HG03135 (cell line): ENCODE measurements around the gene MYH7B.

ENCODE experiments used
- ATAC-seq: cut with Tn5 transposase; IDR thresholded peaks from one replicate; pipeline ENCODE4 v1.9.1; 2021; ENCODE audit warnings: mild to moderate bottlenecking, moderate library complexity; ENCODE audit not compliant: unreplicated experiment

The MYH7B gene

DNA sequence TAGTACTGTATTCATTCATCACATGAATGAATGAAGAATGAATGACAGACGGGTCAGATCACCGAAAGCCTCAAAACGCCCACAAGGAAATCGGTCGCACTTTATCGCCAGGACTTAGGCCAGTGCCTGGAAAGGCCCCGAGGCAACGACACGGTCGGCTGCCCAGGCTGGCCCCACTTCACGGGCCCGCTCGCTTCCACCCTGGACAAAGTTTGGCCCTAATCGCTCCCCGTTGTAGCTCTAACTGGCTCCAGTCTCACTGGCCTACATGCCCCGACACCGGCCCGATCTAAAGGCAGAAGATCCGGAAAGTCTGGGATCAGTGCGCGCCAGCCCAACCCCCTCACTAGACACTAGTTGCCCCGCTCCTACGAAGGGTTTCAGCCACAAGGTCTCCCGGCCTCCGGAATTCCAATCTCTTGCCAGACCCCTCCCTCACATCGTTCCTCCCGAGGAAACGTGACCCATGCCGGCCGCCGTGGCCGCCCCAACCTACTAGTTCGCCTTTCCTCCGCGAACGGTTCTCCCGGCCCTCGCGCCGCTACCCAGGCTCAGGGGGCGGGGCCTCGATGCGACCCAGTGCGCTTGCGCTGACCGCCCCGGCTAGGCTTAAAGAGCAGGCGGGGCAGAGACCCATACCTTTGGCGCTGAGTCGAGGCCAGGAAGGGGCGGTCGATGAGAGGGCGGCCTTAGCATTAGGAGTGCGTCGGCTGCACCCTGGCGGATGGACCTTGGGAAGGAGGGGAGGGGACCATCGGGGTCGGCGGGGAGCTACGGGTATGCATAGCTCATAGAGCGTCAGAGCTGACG lies at the start of gene MYH7B, which contains the start of gene GSS:
Gene MYH7B, plus strand, starts transcription at position 638 of the 810 bp plus-strand sequence. CDS start 22,138 bp downstream, outside the sequence.
Gene GSS, minus strand, starts transcription at position 576 of the 810 bp plus-strand sequence. CDS start 3,954 bp downstream, outside the sequence.
- ATAC-seq = peak; percentile 90

DNA sequence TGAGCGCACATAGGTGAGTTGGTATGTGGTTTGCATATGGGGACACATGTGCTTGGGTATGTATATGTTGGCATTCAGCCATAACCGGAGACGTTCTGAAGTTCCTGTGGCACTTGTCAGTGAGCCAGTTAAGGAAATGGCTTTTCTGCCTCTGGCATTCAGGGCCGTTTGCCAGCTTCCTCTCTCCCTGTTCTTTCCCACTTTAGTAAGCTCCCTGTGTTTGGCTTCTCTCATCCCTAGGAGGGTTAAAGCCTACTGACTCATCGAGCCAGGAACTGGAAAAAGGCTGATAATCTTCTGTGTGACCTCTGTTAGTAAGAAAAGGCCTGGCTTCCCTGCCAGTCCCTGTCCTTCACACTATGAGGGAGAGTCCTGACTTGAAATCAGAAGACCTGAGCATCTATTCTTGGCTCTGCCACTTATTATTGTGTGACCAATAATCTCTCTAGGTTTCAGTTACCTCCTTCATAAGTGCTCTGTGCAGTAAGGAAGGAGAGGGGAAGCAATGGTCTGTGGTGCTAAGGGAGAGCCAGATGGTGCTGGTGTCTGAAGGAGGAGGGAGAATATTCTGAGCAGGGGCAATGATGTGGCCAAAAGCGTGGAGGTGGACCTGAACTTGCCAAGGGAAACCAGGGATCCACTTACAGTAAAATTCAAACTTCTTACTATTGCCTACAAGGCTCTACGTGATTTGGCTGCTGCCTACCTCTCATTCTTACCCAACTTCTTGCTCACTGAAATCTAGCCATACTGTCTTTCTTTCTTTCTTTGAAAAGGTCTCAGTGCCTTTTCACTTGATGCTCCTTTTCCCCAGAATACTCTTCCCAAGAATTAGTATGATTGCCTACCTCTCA lies 47.8 kb upstream of the MYH7B start:
- ATAC-seq = no peak

DNA sequence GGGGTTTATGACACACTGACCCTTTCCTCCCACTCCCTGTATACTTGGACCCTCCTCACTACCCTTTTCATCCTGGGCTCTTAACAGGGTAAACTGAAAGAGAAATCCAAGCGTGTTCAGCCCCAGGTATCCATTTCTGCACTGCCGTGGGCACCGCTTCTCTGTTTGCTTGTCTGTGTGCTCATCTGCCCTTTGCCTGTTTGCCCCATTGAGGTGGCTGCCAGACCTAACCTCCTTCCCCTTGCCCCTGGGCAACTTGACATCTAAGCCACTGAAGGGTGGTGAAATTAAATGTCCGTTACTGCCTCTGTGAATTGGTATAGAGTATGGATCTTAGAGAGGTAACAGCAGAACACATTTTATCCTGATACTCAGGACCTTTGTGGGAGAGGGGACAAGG lies 40.5 kb upstream of the MYH7B start:
- ATAC-seq = no peak

DNA sequence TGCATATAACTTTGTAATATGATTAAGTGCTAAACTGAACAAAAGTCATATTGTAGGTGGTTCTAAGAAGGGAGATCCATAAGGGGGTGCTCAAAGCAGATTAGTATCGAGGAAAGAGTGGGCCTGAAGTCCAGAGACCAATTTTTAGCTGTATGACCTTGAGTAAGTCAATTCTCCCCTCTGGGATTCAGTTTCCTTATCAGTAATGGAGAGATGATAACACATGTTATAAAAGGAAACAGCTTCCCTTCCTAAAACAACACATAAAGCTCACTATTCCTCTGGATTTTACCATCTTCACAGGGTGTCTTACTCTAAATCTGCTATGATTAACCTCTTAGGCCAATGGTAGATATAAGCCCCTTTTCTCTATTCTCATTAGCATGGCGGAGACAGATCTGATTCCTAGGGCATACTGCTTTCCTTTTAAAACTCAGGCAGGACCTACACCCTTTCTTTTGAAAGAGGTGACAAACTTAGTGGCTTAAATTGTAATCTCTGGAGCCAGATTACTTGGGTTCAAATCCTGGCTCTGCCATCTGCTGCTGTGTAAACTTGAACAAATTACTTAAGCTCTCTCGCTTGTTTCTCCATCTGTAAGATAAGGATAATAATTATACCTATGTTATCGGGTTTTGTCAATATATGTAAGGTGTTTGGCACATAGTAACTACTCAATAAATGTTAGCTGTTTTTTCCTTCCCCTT lies 39.8 kb upstream of the MYH7B start:
- no peak for ATAC-seq

DNA sequence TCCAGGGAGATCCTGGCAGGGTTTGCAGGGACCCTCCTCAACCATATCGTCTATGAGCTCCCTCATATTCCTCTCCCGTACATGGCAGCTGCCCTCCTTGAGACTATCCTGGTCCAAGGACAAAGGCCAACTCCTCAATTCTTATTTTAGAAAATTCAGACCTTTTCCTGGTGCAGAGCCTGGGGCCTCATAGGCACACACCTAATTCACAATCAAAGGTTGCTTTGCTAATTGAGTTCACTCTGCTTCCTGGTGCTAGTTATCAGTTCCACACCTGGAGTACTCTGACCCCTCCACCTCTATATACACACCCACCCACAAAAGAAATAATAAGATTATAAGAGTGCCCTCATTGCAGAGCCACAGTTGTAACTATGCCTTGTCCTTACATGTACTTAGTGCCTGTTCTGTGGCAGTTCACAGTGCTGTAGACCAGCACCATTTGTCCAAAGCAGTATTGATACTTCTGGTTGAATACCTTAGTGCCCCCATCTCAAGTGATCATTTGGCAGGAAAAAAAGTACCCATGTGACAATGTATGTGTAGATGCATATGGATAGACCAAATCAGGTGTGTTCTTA lies 38.8 kb upstream of the MYH7B start:
- ATAC-seq = no peak

DNA sequence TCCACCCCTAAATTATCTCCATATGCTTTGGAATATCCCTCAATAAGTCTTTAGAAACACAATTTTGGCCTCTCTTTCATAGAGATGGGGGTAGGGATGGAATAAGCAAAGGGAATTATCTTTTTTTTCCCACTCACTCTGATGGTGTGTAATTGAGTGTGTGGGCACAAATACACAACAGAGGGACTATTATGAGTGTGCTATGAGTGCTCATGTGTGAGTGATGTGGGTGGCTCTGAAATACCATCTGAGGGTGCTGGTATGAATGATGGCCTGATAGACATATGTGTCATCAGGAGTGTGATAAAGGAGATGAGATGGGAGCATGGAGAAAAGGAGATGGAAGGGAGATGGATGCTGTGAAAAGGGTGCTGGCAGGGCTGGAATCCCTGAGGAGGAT lies 35.6 kb upstream of the MYH7B start:
- ATAC-seq = no peak

DNA sequence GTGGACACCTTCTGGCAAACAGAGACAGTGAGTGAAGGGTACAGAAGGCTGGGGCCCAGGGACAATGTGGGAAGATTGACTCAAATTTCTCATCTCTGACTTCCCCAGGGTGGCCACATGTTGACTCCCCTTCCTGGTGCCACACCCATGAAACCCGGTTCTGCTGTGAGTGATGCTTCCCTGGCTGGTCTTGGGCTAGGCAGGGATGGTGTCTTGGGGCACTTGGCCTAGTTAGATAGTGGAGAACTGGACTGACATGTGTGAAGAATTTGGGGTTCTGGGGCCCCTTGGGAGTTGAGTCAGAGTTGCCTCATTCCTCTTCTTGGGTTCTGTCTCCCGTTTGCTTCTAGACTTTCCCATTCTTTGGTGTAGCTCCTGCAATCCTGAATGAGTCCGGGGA lies 34.2 kb upstream of the MYH7B start:
- no peak for ATAC-seq

DNA sequence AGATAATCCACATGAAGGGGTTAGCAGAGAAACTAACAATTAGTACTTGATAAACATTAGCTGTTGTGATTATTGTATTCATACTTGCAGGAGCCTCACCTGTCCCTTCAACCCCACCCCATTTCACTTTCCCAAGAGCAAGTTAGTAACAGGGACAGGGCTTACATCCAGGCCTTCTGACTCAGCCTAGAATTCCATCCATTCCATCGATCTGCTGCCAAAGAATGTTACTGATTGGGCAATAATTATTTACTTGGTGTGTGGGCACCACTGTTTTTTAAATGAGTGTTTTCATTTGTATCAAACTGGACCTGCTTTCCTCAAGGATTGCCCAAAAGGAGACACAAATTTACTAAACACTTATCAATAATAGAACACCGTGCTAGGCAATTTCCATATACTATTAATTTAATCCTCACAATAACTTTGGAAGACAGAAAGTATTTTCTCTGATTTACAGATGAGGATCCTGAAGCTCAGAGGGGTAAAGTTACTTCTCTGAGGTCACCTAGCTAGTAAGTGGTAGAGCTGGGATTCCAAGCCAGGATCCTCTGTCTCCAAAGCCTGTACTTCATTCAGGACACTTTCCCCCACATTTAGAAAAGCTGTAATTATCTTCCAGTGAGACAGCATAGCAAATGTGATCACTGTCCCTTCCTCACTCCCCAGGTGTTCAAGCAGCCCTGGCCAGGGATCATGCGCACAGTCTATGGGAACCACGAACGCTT lies 32.9 kb upstream of the MYH7B start:
- no peak for ATAC-seq

DNA sequence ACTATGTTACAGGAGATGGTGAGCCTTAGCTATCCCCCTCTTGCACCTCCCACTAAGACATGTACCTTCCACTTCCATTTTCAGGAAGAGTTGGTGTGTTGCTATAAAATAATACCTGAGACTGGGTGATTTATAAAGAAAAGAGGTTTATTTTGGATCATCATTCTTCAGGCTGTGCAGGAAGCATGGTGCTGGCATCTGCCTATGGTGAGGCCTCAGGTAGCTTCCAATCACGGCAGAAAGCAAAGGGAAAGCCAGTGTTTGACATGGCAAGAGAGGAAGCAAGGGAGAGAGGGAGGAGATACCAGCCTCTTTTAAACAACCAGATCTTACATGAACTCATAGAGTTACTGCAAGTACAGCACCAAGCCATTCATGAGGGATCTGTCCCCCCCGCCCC lies 32.3 kb upstream of the MYH7B start:
- ATAC-seq = no peak

DNA sequence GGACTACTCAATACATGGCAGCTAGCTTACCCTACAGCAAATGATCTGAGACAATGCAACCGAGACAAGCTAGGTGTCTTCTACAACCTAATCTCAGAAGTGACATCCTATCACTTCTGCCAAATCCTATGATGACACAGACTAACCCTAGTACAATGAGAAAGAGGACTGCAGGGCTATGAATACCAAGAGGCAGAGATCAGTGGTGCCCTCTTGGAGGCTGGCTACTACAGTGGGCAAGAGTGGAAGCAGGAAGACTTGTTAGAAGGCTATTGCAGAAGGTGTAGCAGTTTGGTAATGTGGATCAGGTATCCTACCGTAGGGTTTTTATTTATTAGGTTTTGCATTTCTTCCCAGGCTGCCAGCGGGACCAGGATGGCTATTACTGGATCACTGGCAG lies 30.3 kb upstream of the MYH7B start:
- no peak for ATAC-seq

DNA sequence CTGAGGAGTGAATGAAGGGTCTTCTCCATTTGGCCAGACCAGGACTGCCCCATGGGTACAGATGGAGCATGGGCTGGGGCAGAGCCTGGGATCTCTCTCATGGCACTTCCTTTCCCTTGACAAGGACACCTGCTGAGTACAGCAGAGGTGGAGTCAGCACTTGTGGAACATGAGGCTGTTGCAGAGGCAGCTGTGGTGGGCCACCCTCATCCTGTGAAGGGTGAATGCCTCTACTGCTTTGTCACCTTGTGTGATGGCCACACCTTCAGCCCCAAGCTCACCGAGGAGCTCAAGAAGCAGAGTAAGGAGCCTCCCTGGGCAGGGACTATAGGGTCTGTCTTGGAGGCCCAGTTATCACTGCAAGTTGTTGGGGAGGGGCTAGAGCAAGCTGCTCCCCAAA lies 29.7 kb upstream of the MYH7B start:
- ATAC-seq = no peak

DNA sequence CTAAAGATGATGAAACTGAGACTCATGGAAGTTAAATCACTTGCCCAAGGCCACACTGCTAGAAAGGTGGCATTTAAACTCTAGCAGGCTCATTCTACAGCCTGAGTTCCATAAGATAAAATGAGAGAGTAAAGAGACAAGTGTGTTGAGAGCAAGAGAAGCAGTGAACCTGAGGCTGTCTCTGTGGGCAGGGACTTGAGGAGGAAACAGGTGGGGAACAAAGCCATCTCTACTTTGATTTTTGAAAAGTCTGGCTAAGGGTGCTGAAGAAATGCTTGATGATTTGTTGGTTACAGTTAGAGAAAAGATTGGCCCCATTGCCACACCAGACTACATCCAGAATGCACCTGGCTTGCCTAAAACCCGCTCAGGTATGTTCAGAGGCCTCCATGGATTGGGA lies 29.1 kb upstream of the MYH7B start:
- ATAC-seq = no peak

DNA sequence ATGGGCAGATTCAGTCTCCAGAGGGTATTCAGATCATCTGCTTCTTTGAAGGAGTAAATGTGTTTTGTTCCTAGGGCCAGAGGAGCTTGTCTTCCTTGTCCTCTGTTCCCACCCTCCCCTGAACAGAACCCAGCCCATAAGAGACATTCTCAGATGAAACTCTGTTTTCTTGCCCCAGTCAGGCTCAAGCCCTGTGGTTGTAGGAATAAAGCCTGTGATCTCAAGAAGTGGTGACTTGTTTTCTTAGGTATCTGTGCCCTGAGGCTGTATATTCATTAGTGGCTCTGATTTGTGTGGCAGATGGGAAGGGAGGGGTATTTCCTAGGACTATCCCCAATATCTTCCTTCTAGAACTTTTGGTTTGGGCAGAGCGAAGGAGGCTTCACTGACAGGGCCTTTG lies 27.9 kb upstream of the MYH7B start:
- ATAC-seq = no peak

DNA sequence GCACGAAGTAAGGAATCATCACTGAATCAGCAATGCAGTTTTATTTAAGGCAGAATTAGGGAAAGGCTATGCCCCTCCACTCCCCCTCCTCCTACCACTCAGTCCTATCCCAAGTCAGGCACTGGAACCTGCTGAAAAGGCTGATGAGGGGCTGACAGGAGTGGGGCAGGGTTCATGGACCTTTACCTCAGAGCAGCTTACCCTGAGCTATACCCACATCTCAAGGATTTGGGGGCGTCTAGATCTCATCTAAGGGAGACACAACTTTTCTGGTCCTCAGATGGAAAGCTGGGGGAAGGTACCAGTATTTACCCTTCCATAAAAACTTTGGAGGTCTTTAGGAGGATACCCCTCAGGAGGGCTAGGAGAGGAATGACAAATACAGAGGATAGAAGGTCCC lies 27.3 kb upstream of the MYH7B start:
- ATAC-seq = no peak

DNA sequence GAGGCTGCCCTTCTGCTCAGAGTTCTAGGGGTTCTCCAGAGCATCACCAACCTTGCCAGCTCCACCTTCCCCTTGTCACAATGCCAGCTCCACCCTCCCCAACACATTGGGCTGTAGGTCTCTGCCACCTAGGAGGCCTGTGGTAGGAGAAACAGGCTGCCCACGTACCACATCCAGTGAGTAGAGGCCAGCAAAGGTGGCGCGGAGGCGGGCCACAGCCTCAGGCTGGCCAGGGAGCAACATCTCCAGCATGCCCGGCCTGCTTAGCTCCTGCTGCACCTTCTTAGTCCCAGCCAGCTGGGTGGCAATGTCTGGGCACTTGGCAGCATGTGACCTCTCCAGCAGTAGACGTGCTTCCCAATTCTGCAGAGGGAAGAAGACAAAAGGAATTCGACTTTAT lies 23.9 kb upstream of the MYH7B start:
- no peak for ATAC-seq

DNA sequence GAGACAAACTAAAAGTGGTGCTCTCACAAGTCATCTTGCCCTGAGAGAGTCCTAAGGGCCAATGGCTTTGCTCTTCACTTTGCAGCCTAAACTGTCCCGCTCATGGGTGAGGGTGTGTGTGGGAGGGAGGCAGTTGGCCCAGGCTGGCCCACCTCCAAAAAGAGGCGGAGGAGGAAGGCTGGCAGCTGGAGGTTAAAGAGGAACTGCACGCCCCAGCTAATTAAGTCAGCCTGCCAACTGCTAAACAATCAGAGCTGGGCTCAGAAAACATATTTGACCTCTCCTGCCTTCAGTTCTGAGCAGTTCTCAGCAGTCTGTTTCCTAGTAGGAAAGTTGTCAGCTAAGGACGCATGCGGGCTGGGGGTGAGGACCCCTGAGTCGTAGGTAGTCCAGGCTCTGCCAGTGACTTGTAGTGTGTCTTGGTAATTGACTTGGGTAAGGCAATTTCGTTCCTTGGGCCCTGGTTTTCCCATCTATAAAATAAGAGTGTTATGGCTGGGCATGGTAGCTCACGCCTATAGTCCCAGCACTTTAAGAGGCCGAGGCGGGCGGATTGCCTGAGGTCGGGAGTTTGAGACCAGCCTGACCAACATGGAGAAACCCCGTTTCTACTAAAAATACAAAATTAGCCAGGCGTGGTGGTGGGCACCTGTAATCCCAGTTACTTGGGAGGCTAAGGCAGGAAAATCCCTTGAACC lies 17.1 kb upstream of the MYH7B start:
- no peak for ATAC-seq

DNA sequence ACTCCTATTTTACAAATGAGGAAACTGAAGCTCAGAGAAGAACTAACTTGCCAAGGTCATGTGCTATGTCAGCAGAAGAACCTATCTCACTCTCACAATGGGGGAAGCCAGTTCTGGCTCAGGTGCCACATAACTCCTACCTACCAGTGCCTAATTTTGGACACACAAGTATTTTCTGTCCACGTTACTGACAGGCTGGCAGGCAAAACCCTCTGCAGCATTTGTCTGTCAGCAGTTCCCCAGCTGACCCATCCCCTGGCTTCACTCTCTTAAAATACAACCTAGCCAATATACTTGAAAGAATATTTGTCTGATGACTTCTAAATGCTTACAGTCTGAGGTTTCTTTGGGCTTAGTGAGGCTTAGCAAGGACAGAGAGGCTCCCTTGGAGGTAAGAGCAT lies 15.6 kb upstream of the MYH7B start:
- ATAC-seq = no peak

DNA sequence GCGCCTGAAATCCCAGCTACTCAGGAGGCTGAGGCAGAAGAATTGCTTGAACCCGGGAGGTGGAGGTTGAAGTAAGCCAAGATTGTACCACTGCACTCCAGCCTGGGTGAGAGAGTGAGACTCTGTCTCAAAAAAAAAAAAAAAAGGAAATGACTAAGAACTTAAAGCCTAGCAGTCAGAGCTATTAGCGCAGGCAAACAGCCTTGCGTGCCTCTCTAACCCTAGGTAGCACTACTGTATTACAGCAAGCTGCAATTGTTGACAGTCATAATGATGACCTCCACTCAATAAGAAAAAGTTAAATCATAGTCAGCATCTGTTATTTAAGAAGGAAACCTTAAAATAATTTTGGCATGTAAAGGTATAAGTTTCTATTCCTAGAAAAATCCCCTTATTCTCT lies 14.4 kb upstream of the MYH7B start:
- ATAC-seq = no peak

DNA sequence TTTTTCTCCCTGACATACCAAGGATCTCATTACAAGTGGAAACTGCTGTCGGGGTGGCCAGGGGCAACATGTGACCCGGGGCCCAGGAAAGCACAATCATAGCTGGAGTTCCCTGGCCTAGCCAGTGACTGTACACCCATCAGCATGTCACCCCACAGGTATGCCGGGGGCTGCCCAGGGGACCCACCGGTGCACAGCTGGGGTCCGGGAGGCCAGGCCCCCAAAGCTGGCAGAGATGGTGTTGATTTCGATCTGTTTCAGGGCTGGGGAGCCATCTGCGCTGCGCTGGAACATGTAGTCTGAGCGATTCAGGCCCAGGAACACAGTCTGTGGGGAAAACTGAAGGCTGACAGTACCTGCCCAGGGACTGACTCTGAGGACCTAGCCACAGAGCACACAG lies 13.4 kb upstream of the MYH7B start:
- ATAC-seq = no peak
